ENCODE measurements around the gene BTG3.

Gene BTG3

GRCh38 chr21:17612565-17613241 is at the start of gene BTG3:
TSS of gene BTG3 (minus strand) at chr21:17612901. CDS start at chr21:17609144, 3,757 bp downstream.
- no peak for FAIRE-seq

DNA sequence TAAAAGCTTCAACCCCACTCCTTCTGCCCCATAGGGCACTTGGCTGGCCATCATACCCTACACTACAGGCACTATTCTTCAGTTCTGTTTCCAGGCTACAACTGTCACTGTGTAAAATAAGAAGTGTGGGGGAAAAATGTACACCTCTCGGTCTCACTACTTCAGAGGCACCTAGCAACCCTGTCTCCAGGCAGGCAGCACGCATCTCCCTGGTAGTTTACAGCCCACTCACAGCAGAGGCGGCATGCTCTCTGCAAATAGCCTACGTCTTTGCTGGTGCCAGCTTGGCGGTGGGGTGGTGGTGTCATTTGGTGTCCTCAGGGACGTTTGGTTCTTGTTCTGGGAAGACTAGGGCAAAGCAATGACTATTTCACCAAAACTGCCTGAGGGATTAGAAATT is 48.2 kb upstream of the BTG3 start:
- FAIRE-seq, result no peak

- no peak for FAIRE-seq
Measured at GRCh38 chr21:17660452-17660851, 47.8 kb upstream of the BTG3 start.

DNA sequence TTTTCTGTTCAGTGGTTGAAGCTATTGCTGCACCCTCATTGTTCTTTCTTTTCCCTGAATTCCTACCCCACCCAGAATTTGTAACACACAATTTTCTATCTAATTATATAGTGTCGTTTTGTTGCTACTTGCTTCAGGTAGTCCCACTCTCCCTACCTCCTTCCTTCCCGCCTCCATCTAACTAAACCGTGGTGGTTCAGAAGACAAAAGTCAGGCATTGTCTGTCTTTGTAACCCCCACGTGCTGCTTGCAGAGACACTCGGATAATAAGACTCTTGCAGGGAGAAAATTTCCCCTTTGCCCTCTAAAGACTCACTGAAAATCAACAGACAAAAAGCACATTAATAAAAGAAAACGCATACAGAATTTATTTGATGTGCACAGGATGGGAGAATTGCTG is 46.2 kb upstream of the BTG3 start:
- no peak for FAIRE-seq

DNA sequence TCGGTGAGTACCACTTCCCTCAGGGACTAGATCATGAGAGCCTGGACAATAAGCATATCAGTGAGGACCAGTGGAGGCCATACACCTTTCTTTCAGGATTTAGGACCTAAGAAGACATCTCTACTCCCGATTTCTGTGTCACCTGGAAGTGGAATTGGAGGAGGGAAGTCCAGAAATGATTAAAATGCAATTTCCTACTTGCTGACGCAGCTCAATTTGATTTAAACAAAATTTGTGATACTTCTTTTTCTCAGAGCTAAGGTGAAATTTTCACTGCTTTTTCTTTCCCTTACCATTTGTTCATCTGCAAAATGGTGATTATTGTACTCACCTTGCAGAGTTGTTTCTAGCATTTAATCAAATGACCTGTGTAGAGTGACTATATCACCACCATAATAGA is 38.8 kb upstream of the BTG3 start:
- no peak for FAIRE-seq

- FAIRE-seq, result no peak
Measured at GRCh38 chr21:17650292-17650691, 37.6 kb upstream of the BTG3 start.

GRCh38 chr21:17646790-17647189 is 34.1 kb upstream of the BTG3 start:
- peak; percentile 72 for FAIRE-seq

DNA sequence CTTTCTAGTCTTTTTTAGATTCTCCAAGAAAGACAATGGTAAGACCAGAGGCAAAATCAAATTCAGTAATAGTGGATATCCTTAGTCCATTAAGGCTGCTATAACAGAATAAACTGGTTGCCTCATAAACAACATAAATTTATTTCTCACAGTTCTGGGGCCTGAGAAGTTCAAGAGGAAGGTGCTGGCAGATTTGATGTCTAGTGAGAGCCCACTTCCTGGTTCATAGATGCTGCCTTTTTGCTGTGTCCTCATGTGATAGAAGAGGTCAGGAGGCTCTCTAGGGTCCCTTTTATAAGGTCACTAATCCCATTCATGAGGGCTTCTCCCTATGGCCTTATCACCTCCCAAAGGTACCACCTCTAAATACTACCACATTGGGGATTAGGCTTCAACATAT is 31.5 kb upstream of the BTG3 start:
- no peak for FAIRE-seq

- no peak for FAIRE-seq
Measured at GRCh38 chr21:17640821-17641220, 28.1 kb upstream of the BTG3 start.

DNA sequence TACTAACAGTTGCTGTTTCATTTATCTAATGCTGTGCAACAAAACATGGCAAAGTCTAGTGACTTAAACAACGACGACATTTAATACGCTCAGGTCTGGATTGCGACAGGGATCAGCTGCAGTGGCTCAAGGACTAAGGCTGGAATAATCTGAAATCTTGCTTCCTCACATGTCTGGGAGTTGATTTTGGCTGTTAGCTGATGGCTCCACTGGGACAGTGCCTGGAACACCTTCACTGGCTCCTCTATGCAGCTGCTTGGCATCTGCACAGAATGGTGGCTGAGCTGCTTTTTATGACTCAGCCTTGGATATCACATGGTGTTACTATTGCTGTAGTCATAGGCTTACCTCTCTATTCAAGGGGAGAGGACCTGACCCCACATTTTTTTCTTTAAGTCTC is 24.0 kb upstream of the BTG3 start:
- no peak for FAIRE-seq

DNA sequence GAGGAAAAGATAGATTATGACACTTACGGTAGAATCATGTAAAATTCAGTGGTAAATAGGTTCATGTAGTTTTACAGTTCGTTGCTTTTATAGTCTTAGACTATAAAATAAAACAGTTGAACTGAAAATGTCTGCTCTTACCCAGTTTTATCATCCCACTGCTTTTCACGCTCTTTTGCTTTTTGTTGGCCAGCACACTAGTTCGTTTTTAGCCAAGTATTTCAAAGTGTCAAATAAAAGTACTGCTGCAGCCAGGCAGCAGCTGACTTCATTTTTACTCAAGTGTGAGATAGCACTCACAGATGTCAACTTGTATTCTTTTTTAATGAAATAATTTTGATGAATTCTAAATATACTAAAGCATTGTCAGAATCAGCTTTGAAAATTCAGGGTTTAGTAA is 18.5 kb upstream of the BTG3 start:
- no peak for FAIRE-seq

DNA sequence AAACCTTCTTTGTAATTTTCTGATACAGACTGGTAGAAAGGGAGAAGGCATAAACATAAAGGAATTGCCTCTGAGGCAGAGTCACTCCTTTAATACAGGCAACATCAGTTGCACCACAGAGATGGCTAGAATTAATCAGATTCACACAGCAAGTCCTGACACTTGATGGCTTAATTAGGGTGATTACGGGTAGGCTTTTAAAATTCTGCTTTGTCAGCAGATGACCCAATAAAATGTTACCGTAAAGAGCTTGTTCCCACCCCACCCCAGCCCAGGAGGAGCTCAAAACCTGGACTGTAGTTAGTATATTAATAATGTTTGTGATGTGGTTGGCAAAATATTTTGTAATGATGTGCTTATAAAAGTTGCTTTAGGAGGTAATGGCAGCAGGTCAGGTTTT is 9.3 kb upstream of the BTG3 start:
- no peak for FAIRE-seq

DNA sequence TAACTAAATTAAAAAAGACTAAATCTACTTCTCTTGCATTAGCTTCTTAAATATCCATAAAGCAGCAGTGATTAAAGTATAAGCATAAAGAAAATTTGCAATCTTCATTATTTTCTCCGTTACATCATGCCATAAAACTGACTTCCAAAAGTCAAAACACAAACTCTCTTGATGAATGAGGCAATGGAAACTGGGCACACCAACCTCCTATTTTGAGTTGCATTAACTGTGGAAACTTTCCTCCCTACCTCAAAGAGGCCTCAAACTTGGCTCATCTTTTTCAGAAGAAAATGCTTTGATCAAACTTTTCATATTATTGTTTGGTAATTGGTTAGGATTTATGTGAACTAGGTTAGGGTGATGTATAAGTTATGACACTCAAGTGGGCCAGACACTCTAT is 4.1 kb upstream of the BTG3 start:
- no peak for FAIRE-seq

DNA sequence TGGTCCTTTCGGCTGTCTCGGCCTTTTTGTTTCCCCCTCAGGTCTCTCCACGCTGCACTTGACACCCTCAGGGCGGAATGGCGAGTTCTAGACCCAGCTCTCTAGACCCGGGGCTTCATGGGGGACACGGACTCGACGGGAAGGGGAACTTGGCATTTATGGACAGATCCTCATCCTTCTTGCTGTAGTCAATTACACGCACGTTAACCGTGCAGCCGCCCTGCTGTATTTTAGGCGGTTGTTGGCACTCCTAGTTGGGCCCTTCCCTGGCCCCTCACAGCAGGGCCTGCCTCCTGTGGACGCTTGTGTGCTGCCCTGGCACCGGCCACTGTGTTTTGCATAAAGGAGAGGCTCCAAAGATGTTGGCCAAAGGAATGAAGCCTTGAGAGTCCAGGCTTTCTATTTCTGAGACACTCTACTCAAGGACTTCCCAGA is 558 bp upstream of the BTG3 start:
- FAIRE-seq, result no peak

DNA sequence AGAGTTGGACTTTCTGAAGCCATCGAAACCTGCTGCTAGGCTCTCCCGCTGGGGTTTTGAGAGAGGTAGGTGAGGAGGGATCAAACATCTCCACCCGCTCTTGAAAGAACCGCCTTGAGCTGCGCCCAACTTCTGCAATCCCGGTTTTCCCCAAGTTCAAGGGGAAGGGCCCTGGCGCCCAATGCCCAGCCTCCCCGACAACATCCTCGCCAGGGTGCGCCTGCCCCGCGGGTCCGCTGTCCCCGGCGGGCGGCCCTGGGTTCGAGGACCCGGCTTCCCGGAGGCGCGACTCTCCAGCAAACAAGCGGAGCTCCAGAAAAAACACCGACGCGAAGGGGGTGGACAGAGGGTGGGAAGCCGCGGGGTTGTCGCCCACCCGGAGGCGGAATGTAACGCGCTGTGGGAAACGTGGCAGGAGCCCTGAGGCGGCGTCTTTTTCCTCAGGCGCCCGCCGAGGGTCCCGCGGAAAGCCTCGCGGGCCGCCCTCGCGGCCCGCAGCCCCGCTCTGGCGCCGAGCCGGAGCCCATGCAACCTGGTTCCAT is 607 bp downstream of the BTG3 start:
- no peak for FAIRE-seq

- FAIRE-seq, result no peak
Measured at GRCh38 chr21:17611414-17612022, 1.2 kb downstream of the BTG3 start.

- no peak for FAIRE-seq
Measured at GRCh38 chr21:17610911-17611310, 1.8 kb downstream of the BTG3 start.

DNA sequence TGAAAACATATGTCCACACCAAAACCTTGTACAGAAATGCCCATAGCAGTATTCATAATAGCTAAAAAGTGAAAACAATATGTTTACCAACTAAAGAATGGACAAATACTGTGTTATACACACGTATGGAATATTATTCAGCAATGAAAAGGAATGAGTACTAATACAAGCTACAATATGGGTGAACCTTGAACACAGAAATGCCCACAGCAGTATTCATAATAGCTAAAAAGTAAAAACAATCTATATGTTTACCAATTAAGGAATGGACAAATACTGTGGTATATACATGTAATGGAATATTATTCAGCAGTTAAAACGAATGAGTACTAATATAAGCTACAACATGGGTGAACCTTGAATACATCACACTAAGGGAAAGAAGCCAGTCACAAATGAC is 3.0 kb downstream of the BTG3 start:
- FAIRE-seq, result no peak

- FAIRE-seq, result no peak
Measured at GRCh38 chr21:17607684-17608083, 5.0 kb downstream of the BTG3 start.

DNA sequence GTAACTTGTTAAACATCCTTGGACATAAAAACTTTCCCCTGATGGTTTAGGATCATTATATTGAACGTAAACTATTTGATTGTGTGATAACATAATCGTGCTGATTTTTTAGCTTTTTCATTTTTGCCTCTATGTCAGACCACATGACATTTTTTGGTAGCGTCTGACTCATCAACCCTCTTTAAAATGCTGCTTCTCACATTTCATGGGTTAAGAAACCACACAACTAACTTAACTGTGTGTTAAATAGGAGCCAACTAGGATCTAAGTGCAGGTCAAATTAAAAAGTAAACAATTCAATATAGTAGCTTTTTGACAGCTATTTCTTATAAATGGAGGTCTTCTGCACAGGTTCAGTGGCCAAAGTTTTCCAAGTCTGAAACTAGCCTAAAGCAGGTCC is 9.8 kb downstream of the BTG3 start:
- FAIRE-seq, result no peak

- FAIRE-seq, result no peak
Measured at GRCh38 chr21:17598437-17598836, 14.3 kb downstream of the BTG3 start.

DNA sequence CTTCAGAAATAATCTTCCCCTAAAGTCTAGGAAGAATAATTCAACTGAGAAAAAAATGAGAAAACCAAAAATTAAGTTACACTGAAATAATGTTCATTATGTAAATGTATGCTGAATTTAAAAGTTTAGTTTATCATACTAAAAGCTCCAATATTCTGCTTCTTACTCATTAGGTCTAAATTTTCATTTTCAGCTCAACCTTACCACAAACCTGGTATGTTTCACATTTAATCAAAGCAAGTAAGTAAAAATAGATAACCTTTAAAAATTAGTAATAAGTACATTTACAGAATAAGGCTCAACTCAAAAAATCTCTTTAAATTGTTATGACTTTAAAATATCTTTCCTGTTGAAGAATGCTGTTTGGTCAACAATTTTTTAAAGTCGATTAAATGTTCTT is 15.0 kb downstream of the BTG3 start:
- FAIRE-seq, result peak; percentile 23

- no peak for FAIRE-seq
Measured at GRCh38 chr21:17590430-17590829, 22.3 kb downstream of the BTG3 start.

DNA sequence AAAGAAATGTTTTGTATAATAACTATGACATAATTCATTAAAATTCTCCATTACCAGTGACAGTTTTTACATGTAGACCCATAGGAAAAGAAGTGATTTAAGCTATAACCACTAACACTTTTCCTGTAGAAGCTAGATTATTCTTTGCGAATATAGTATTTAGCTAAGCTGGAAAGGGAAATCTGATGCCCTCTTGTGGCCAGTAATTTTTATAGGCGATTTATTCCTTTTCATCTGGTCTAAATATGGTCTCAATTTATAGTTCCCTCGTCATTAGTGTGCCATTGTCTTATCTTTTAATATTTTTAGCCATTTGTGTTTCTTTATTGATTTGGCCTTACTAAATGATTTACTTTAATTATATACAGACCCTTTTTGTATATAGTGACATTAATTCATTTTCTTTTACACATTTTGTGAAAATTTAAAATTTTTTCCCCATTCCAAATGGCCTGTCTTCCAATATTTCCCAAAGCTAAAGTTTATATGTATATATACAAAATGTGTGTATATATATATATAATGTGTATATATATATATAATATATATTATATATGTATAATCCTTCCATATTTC is 26.7 kb downstream of the BTG3 start:
- FAIRE-seq, result peak; percentile 94
